T-helper 9 cell (primary cell): ENCODE data around the gene BIRC2.
A peak's percentile ranks its signal among the peaks of the same experiment; 100 is the strongest.
"Not testable (repeated sequence)": the region's sequence is repeated elsewhere in the genome, so short reads cannot be mapped to it uniquely, and the experiment has no call there.

Source experiments
- DNase-seq: peaks from one replicate; pipeline ENCODE4 v3.0.0-alpha.2; 2020

The BIRC2 gene

DNA sequence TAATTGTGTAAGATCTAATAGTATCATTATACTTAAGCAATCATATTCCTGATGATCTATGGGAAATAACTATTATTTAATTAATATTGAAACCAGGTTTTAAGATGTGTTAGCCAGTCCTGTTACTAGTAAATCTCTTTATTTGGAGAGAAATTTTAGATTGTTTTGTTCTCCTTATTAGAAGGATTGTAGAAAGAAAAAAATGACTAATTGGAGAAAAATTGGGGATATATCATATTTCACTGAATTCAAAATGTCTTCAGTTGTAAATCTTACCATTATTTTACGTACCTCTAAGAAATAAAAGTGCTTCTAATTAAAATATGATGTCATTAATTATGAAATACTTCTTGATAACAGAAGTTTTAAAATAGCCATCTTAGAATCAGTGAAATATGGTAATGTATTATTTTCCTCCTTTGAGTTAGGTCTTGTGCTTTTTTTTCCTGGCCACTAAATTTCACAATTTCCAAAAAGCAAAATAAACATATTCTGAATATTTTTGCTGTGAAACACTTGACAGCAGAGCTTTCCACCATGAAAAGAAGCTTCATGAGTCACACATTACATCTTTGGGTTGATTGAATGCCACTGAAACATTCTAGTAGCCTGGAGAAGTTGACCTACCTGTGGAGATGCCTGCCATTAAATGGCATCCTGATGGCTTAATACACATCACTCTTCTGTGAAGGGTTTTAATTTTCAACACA lies 23.3 kb upstream of the BIRC2 start:
- DNase-seq: no peak

DNA sequence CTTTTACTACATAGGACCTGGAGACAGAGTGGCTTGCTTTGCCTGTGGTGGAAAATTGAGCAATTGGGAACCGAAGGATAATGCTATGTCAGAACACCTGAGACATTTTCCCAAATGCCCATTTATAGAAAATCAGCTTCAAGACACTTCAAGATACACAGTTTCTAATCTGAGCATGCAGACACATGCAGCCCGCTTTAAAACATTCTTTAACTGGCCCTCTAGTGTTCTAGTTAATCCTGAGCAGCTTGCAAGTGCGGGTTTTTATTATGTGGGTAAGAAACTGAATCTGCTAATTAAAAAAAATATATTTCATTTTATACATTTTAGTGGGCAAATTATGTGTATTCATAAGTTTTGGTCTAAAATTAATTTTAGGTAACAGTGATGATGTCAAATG lies 21.9 kb upstream of the BIRC2 start:
- no peak for DNase-seq

DNA sequence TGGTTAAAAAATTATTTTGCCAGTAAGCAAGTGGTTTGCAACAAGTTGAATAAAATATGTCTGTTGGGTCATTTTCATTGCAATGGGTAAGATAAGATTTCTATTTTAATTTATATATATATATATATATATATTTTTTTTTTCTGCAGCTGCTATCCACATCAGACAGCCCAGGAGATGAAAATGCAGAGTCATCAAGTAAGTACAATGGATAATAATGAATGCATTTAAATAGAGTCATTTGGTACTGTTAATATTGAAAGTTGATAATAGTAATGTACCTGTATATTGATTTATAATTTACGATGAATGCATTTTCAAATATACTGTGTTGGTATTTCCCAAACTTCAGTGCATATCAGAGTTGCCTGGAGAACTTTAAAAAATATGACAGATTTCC lies 18.3 kb upstream of the BIRC2 start:
- DNase-seq: no peak

GRCh38 chr11:102330231-102330630 lies 16.8 kb upstream of the BIRC2 start:
- DNase-seq: no peak

DNA sequence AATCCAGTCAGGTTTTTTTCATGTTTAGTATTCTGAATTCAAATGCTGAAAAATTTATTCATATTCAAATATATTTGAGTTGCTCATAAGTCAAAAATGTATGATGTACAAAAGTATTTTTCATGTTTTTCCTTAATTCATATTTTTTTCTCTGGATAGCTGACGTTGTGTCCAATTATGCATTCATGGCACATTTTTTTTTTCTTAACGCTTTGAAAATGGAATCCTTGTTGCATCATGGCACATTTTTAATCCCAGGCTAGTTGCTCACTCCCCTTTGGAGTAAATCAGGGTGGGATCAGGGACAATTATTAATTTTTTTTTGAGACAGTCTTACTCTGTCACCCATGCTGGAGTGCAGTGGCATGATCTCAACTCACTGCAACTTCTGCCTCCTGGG lies 15.7 kb upstream of the BIRC2 start:
- DNase-seq: no peak

DNA sequence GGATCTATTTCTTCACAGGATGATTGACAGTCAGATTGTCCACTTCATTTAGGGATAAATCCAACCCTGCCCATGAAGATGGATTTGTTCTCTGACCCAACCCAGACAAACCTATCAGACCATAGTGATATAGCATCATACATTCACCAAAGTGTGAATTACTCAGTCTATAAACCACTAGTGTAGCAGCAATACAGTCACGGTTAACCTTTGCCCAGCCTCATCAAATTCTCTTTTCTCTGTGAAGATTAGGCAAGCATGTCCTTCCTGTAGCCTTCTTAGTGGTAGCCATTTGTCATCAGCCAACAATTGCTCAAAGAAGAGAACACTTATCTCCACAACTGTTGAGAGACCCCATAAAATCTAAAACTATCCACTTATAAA lies 14.4 kb upstream of the BIRC2 start:
- no peak for DNase-seq

- no peak for DNase-seq
Observed at GRCh38 chr11:102338479-102339010, 8.5 kb upstream of the BIRC2 start.

DNA sequence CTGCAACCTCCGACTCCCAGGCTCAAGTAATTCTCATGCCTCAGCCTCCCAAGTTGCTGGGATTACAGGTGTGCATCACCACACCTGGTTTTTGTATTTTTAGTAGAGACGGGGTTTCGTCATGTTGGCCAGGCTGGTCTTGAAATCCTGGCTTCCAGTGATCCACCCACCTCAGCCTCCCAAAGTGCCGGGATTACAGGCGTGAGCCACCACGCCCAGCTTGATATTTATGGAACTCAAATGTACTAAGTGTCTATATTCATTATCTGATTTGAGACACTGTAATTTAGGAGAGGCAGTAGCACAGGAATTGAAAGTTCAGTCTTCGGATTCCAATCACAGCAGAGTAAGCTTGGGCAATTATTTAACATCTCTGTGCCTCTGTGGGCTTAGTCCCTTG lies 5.7 kb upstream of the BIRC2 start:
- not testable (repeated sequence) for DNase-seq

DNA sequence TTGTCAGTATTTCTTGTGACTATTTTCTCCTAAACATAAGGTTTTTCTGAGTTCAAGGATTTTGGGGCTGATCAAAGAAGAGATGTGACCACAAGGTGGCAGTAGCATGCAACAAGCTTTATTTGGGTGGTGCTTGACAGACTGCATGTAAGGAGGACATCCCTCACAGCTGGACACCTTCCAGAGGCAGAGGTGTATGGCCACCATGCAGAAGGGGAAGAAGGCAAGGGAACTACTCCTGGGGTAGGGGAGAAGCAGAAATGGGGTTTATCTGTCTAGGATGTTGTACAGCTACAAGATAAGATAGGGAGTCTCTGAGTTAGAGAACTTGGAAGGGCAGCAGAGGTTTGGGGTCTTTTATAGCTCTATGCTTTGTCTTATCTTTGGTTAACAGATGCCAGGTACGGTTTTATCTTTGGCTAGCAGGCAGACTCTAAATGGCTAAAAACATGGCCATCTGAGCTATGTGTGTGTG lies 5.1 kb upstream of the BIRC2 start:
- DNase-seq: peak; percentile 58

DNA sequence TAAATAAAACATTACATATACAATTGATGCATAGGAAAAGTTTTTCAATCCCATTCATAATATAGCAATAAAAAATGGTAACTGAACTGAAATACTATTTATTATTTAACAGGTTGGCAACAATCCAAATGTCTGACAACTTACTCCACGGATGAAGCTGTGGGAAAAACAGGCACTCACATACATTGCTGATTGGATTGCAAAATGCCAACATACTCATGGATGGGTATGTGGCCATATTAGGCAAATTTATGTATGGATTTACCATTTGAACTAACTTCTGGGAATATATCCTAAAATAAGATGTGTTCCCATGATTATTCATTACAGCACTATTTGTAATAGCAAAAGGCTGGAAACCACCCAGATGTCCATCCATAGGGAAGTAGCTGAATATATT lies 3.2 kb upstream of the BIRC2 start:
- no peak for DNase-seq

DNA sequence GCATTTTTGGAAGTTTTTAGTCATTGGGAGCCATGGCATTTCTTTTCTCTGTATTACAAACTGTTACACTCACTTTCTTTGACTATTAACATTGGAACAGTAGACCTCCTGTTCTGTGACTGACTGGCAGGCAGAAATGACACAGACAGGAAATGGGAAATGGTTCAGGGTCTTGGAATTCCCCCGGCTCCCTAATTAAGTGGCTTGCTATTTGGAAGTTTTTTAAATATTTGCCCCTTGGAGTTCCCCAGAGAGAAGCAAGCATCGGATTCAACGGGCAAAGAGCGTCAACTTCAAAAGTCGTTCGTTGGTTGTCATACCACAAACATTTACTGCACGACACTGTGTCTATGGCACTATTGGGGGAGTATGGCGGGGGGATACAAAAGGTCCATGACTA lies 1.1 kb upstream of the BIRC2 start:
- peak; percentile 10 for DNase-seq

GRCh38 chr11:102346456-102346747 lies 612 bp upstream of the BIRC2 start:
- no peak for DNase-seq

DNA sequence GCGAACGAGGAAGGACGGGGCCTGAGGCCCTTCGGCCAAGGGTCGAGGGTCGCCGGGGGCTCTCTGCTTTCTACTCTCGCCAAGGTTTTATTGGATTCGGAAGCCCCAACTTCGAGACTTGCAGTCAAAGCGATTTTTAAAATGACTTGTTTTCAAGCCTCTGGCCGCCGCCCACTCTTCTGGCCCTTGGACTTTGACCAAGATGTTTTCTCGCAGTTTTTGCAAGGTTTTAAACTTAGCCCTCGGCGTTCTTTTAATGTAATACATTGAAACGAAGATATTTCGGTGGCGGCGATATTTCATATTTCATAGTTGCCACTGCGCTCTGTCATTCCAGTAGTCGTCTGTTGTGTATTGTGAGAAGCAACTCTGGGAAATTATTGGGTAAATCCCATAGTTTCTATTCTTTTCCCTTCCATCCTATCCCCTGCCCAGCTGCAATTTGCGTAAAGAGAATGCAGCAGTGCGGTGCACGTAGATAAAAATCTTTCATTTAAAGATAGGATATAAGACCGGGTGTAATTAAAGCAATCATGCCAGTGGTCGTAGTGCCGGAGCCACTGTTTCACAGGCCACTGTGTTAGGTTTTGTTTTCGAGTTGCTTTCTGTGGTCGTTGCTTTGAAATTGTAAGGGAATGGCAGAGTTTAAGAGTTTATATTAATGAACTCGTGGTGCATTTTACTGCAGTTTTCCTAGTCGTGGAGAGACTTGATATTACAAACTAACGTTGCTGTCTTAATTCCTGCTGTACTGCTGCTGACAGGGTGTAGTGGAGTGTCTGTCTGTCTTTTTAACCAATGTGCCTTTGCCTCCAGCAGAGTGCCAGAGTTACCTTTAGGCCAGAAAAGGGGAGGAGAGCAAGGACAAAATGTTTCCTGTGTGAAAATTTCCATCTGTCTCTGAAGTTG lies 702 bp downstream of the BIRC2 start:
- no peak for DNase-seq

GRCh38 chr11:102357116-102357515 lies 10.1 kb downstream of the BIRC2 start:
- DNase-seq: no peak

DNA sequence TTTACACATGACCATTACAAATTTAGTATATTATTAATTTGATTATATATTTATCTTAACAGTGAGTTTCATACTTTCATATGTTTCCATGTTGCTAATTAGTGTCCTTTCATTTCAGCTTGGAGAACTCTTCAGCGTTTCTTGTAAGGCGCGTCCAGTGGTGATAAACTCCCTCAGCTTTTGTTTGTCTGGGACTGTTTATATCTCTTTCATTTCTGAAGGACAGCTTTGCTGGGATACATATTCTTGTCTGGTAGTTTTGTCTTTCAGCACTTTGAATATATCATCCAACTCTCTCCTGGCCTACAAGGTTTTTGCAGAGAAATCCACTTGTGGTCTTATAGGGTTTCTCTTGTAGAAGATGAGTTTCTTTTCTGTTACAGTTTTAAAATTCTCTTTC lies 12.4 kb downstream of the BIRC2 start:
- DNase-seq: no peak

DNA sequence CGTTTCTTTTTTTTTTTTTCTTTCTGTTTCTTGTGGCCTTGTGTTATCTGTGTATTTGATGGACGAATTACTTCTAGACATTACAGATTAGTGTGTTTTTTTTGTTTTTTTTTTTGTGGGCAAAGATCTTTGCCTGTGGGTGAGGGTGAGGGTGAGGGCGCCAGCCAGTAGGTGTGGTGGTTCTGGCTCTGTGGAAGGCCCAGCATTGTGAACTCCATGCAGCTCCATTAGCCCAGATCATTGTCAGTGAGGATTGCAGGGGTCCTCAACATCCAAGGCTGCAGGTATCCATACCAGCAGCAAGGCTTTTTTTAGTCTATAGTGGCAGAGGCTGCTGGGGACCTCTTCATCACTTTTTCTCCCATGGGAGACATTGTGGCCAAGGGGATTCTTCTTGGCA lies 13.7 kb downstream of the BIRC2 start:
- no peak for DNase-seq

DNA sequence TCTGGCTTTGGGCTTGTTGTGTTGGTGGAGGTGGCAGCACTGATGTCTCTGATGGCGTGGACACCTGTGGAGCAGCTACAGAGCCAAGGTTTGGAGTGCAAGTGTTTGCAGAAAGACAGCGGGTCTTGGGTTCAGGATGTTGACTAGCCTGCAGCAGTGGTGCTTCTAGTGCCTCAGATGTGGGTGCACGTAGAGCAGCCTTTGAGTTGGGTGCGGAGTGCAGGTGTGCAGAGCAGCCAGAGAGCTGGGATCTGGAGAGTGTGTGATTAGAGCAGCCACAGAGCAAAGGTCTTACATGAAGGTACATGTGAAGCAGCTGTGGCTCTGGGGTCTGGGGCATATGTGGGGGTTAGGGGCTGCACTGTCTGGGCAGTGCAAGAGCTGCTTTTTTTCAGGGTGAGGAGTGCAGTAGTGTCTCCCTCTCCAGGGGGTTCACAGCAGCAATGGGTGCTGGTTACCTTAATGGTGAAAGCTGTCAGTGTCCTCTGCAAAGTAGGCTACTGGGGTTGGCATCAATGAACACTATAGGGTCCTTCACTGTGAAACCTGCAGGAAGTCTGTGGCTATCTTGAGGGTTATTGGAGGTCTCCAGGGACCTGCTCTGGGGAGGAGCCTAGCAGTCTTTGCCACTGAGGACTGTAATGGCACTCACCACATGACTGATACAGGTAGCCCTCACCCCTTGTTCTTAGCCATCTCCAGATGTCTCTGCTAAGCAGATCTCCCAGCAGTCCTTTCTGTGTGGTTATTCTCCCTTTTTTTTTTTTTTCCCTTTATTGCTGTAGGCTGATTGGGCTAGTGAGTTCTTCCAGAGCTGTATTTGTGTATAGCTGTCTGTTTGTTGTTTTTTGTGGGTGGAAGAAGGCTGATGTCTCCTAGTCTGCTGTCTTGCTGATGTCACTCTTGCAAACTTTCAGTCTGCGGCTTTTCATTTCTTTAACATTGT lies 14.3 kb downstream of the BIRC2 start:
- DNase-seq: peak; percentile 9

DNA sequence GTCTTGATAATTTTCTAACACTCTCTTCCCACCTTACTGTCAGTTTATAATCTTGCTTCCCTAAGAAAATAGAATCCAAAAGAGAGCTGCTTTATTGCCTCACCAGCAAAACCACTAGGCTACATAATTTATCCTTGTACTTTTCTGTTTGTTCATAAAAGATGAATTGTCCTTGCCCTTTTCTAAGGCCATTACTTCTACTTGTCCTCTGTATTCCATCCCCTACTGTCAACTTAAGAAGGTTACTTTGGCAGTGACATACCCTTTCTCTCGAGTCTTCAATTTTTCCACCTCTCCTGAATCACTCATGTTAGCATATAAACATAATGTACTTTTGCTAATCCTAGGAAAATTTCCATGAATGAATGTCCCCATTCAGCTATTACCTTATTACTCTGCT lies 18.0 kb downstream of the BIRC2 start:
- no peak for DNase-seq

- DNase-seq: no peak
Observed at GRCh38 chr11:102367364-102367763, 20.4 kb downstream of the BIRC2 start.

DNA sequence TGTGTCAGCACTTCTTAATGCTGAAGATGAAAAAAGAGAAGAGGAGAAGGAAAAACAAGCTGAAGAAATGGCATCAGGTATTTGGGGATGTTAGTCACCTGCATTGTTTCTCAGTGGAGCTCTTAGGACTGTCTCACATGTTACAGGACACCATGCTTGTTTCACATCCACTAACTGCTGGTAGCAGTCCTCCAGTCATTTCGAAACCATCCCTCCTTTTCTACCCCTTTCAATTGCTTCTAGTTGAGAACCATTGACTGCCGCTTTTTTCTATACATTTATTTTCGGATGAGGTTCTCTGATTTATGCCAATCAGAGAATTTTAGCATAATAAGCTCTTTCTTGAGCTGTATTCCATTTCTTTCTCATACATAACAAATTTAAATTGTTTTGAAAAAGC lies 21.5 kb downstream of the BIRC2 start:
- DNase-seq: no peak

- not testable (repeated sequence) for DNase-seq
Observed at GRCh38 chr11:102374633-102375424, 27.8 kb downstream of the BIRC2 start.
